Fibroblast of lung (primary cell): ENCODE data around the gene OR52B2. TPM values are rescaled to one million over a fixed set of nuclear protein-coding genes. Genes with fewer than 3 reads are reported as not detected.

Source experiments
- DNase-seq, 2 donors: peaks; one replicate each; pipeline versions ENCODE4 v3.0.0 to v3.0.0-alpha.2; 2010; ENCODE audit warnings: low read depth in 2 of 2
- H2AFZ ChIP-seq: 2 replicates; pipeline ENCODE4 v1.5.1; 2012; ENCODE audit warnings: low read length, control low read depth, inconsistent platforms
- H3K27ac ChIP-seq: 2 replicates; pipeline ENCODE4 v1.5.1; 2011; ENCODE audit warnings: low read length, control low read depth; ENCODE audit not compliant: insufficient read depth
- H3K27me3 ChIP-seq: 2 replicates; pipeline ENCODE4 v1.5.1; 2011; ENCODE audit warnings: mild to moderate bottlenecking, low read length; ENCODE audit not compliant: control insufficient read depth, insufficient read depth
- H3K36me3 ChIP-seq: 2 replicates; pipeline ENCODE4 v1.5.1; 2011; ENCODE audit warnings: low read length; ENCODE audit not compliant: control insufficient read depth, insufficient read depth
- H3K4me1 ChIP-seq: 2 replicates; pipeline ENCODE4 v1.5.1; 2011; ENCODE audit warnings: low read length; ENCODE audit not compliant: control insufficient read depth, insufficient read depth; ENCODE audit errors: extremely low read depth
- H3K4me2 ChIP-seq: 2 replicates; pipeline ENCODE4 v1.5.1; 2011; ENCODE audit warnings: low read length, control low read depth; ENCODE audit not compliant: insufficient read depth; ENCODE audit errors: extremely low read depth
- H3K4me3 ChIP-seq, 4 experiments: fragments of 200-600 bp in 1 of 4; sonication (generic) in 1 of 4; replicated peaks in 1 of 4; 2 replicates each; pipeline ENCODE4 v1.5.1; 2011 to 2016; ENCODE audit warnings: low read length in 4 of 4, low read depth in 3 of 4, mild to moderate bottlenecking in 3 of 4, control low read depth in 2 of 4, inconsistent platforms in 1 of 4, mixed read lengths in 1 of 4; ENCODE audit not compliant: insufficient read depth in 1 of 4; ENCODE audit errors: control extremely low read depth in 1 of 4
- H3K79me2 ChIP-seq: 2 replicates; pipeline ENCODE4 v1.5.1; 2012; ENCODE audit warnings: mild to moderate bottlenecking, low read length, inconsistent platforms; ENCODE audit not compliant: control insufficient read depth, insufficient read depth
- H3K9ac ChIP-seq: 2 replicates; pipeline ENCODE4 v1.5.1; 2011; ENCODE audit warnings: mild to moderate bottlenecking, low read length, control low read depth; ENCODE audit not compliant: insufficient read depth
- H3K9me3 ChIP-seq: 2 replicates; pipeline ENCODE4 v1.5.1; 2012; ENCODE audit warnings: low read depth, low read length; ENCODE audit not compliant: control insufficient read depth, insufficient read depth
- H4K20me1 ChIP-seq: 2 replicates; pipeline ENCODE4 v1.5.1; 2011; ENCODE audit warnings: low read length; ENCODE audit not compliant: control insufficient read depth, insufficient read depth; ENCODE audit errors: extremely low read depth
- CTCF ChIP-seq, 2 donors: IDR thresholded peaks in 1 of 2; conservative IDR thresholded peaks in 1 of 2; 1 replicate in 1 of 2; 2 replicates in 1 of 2; pipeline ENCODE4 v1.5.1; 2011 to 2012; ENCODE audit warnings: low read length in 2 of 2, control low read depth in 1 of 2, inconsistent platforms in 1 of 2, low read depth in 1 of 2, mild to moderate bottlenecking in 1 of 2
- EZH2 ChIP-seq: IDR thresholded peaks from 2 replicates; pipeline ENCODE4 v1.5.1; 2012; ENCODE audit warnings: low read length, control low read depth, mild to moderate bottlenecking; ENCODE audit errors: missing control alignments
- polyA plus RNA-seq, 2 donors: library from polyadenylated mRNA; depleted of rRNA in 1 of 2; stranded (reverse) in 1 of 2; unstranded in 1 of 2; fragments of >200 nt; gene quantifications; 2 replicates each; pipeline ENCODE4 v1.2.1, GENCODE V29; 2011 to 2012; ENCODE audit warnings: missing spikeins in 1 of 2
- total RNA-seq: library from RNA; depleted of rRNA; stranded (reverse); fragments of >200 nt; gene quantifications from 2 replicates; pipeline ENCODE4 v1.2.1, GENCODE V29; 2014

OR52B2 gene
- total and polyA plus RNA-seq, 2 donors (not counting 1 experiment from before 2014, with no cell fraction given), result not detected

DNA sequence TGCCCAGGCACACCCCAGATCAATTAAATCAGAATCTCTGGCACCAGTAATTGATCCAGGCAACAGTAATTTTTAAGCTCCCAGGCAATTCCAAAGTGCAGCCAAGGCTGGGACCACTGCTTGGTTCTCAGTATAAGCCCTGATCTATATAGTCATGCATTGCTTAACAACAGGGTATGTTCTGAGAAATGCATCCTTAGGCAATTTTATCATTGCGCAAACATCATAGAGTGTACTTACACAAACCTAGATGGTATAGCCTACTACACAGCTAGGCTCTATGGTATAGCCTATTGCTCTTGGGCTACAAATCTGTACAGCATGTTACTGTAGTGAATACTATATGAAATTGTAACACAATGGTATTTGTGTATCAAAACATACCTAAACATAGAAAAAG, 34.6 kb upstream of the OR52B2 start:
- Histone ChIP-seq H2AFZ (no peak overlapping the region), H3K36me3 (no peaks in the 10 kb centered on the region), H3K4me1 (no peaks in the 10 kb centered on the region), H3K9ac (no peak overlapping the region), H4K20me1 (no peaks in the 10 kb centered on the region), H3K4me3 (no peak overlapping the region), H3K4me2 (no peak overlapping the region), H3K9me3 (no peaks in the 10 kb centered on the region), H3K27me3 (no peaks in the 10 kb centered on the region), H3K27ac (no peak overlapping the region), H3K79me2 (no peaks in the 10 kb centered on the region)
- peak in 1 of 2 donors; percentile 17 for DNase-seq
- TF ChIP-seq CTCF (conservative IDR thresholded peaks at IDR 0.05 in 1 of 2, IDR thresholded peaks at IDR 0.05 in 1 of 2; ENCODE audit: low read depth in 1 of 2, low read length in 2 of 2), result no peak
- no peak for TF ChIP-seq EZH2

- DNase-seq, result peak in 1 of 2 donors; percentile 9
- no peak overlapping the region for H3K4me3 ChIP-seq
Observed at GRCh38 chr11:6203327-6203726, 33.2 kb upstream of the OR52B2 start.

GRCh38 chr11:6202041-6202440, 31.9 kb upstream of the OR52B2 start:
- Histone ChIP-seq H3K4me1 (no peaks in the 10 kb centered on the region), H3K9ac (no peak overlapping the region), H3K27me3 (no peaks in the 10 kb centered on the region), H3K27ac (no peak overlapping the region), H3K36me3 (no peaks in the 10 kb centered on the region), H4K20me1 (no peaks in the 10 kb centered on the region), H3K4me2 (no peak overlapping the region), H3K79me2 (no peaks in the 10 kb centered on the region), H2AFZ (no peak overlapping the region), H3K4me3 (no peak overlapping the region), H3K9me3 (no peaks in the 10 kb centered on the region)
- peak in 1 of 2 donors; percentile 71 for DNase-seq
- no peak for TF ChIP-seq EZH2
- TF ChIP-seq CTCF (conservative IDR thresholded peaks at IDR 0.05 in 1 of 2, IDR thresholded peaks at IDR 0.05 in 1 of 2; ENCODE audit: low read depth in 1 of 2, low read length in 2 of 2), result no peak

More at GRCh38 chr11:6203327-6203726, 33.2 kb upstream of the OR52B2 start:
- Histone ChIP-seq H4K20me1 (no peaks in the 10 kb centered on the region), H3K9me3 (no peaks in the 10 kb centered on the region), H3K9ac (no peak overlapping the region), H3K4me2 (no peak overlapping the region), H3K79me2 (no peaks in the 10 kb centered on the region), H3K27ac (no peak overlapping the region), H3K27me3 (no peaks in the 10 kb centered on the region), H2AFZ (no peak overlapping the region), H3K36me3 (no peaks in the 10 kb centered on the region), H3K4me1 (no peaks in the 10 kb centered on the region)
- TF ChIP-seq EZH2 (no peak), CTCF (conservative IDR thresholded peaks at IDR 0.05 in 1 of 2, IDR thresholded peaks at IDR 0.05 in 1 of 2; ENCODE audit: low read depth in 1 of 2, low read length in 2 of 2) (no peak)
